Measurements from ENCODE around the gene USP1. TPM values are rescaled to one million over a fixed set of nuclear protein-coding genes. Genes with fewer than 3 reads are reported as not detected.

USP1 gene
- total RNA-seq, 2 donors from 2014 or later: 8.2 to 12.5 TPM

DNA sequence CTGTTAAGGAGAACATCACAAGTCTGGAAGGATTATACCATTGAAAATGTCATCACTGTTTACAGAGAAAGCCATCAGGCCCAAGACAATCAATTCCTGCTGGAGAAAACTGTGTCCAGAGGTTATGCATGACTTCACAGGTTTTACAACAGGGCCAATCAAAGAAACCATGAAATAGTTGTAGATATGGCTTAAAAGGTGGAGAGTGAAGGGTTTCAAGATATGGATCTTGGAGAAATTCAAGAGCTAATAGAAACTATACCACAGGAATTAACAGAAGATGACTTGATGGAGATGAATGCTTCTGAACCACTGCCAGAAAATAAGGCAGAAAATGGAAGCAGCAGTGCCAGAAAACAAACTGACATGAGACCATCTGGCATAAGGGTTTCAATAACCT, 30.2 kb downstream of the USP1 start:
- Histone ChIP-seq H3K27me3 (no peaks in the 10 kb centered on the region), H3K27ac (no peak overlapping the region), H3K9me3 (no peaks in the 10 kb centered on the region), H3K36me3 (replicated peaks in 1 of 2; ENCODE audit: insufficient read depth in 1 of 2, low read depth in 2 of 2) (peaks cover 0 to 2% of the 10 kb centered on the region in 2 donors), H3K4me3 (no peak overlapping the region), H3K4me1 (no peaks in the 10 kb centered on the region)
- TF ChIP-seq POLR2A (IDR thresholded peaks at IDR 0.05): no peak
- TF ChIP-seq, protein P1, sequence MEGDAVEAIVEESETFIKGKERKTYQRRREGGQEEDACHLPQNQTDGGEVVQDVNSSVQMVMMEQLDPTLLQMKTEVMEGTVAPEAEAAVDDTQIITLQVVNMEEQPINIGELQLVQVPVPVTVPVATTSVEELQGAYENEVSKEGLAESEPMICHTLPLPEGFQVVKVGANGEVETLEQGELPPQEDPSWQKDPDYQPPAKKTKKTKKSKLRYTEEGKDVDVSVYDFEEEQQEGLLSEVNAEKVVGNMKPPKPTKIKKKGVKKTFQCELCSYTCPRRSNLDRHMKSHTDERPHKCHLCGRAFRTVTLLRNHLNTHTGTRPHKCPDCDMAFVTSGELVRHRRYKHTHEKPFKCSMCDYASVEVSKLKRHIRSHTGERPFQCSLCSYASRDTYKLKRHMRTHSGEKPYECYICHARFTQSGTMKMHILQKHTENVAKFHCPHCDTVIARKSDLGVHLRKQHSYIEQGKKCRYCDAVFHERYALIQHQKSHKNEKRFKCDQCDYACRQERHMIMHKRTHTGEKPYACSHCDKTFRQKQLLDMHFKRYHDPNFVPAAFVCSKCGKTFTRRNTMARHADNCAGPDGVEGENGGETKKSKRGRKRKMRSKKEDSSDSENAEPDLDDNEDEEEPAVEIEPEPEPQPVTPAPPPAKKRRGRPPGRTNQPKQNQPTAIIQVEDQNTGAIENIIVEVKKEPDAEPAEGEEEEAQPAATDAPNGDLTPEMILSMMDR (IDR thresholded peaks at IDR 0.05): no peak
- ATAC-seq: no peak
- intact Hi-C loops (cut with DNase I): no loop called here
- no peak for DNase-seq

DNA sequence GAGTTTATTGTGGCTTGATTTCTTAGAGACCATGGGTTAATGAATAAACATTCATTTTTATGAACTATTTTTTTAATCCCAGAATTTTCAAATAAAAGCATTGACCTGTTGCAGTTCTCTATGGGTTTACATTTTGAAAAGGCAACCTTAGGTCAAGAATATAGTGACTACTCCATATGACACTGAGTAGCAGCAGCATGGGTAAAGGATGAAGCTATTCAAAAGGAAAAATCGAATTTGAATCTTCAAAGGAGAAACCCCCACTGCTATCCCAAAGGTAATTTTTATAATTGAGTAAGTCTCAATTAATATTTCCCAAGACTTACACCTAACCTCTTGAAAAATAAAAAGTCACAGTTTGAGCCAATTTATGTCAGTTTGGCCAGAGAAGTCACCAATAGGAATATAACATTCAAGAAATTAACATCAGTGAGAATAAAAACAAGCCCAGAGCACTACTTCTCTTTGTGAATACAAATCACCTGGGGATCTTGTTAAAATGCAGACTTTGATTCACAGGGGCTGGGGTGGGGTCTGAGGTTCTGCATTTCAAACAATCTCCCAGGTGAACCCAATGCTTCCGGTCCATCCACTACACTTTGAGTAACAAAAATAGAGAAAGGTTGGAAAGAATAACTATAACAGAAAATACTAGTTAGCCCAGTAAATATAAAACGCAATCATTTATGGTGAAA, 39.8 kb downstream of the USP1 start:
- intact Hi-C loops (cut with DNase I): no loop called here
- H3K4me1 ChIP-seq: no peaks in the 10 kb centered on the region
- no peak for ATAC-seq
- WGBS, 2 donors: 77 to 88% methylated on average over 3 of the region's 3 CpGs
- DNase-seq: no peak
- no peak overlapping the region for H3K27ac ChIP-seq
- H3K27me3 ChIP-seq: no peaks in the 10 kb centered on the region
- H3K36me3 ChIP-seq (replicated peaks in 1 of 2; ENCODE audit: insufficient read depth in 1 of 2, low read depth in 2 of 2): peaks cover 0 to 13% of the 10 kb centered on the region in 2 donors
- no peaks in the 10 kb centered on the region for H3K9me3 ChIP-seq
- H3K4me3 ChIP-seq: no peak overlapping the region
- no peak for TF ChIP-seq POLR2A (IDR thresholded peaks at IDR 0.05)
- TF ChIP-seq, protein P1 (IDR thresholded peaks at IDR 0.05): no peak

DNA sequence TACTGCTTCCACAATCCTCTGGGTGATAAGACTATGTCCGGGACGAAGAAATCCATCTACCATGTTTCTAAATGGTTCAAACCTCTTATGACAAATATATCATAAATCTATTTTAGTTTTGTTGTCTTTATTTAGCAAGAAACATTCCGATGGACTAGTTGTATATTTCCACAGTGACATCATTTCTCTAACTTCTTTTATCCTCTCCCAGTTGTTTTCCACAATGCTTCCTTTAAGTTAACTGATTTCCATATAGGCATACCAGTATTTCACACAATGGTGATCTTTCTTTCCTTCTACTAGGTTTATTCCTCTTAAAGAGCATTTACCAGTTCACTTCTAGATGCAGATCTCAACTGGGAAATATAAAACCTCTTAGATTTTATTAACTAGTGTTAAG, 44.8 kb downstream of the USP1 start:
- ATAC-seq (no peak), DNase-seq (no peak)
- no peak overlapping the region for H3K27ac ChIP-seq
- intact Hi-C loops (cut with DNase I): no loop called here
- no peaks in the 10 kb centered on the region for H3K4me1 ChIP-seq
- H3K9me3 ChIP-seq: no peaks in the 10 kb centered on the region
- 89 to 94% methylated on average over 3 of the region's 3 CpGs for WGBS, 2 donors
- TF ChIP-seq, protein P1 (IDR thresholded peaks at IDR 0.05): no peak
- no peak for TF ChIP-seq POLR2A (IDR thresholded peaks at IDR 0.05)
- H3K4me3 ChIP-seq: no peak overlapping the region
- H3K27me3 ChIP-seq: no peaks in the 10 kb centered on the region
- H3K36me3 ChIP-seq (replicated peaks in 1 of 2; ENCODE audit: insufficient read depth in 1 of 2, low read depth in 2 of 2): peaks cover 0 to 3% of the 10 kb centered on the region in 2 donors

DNA sequence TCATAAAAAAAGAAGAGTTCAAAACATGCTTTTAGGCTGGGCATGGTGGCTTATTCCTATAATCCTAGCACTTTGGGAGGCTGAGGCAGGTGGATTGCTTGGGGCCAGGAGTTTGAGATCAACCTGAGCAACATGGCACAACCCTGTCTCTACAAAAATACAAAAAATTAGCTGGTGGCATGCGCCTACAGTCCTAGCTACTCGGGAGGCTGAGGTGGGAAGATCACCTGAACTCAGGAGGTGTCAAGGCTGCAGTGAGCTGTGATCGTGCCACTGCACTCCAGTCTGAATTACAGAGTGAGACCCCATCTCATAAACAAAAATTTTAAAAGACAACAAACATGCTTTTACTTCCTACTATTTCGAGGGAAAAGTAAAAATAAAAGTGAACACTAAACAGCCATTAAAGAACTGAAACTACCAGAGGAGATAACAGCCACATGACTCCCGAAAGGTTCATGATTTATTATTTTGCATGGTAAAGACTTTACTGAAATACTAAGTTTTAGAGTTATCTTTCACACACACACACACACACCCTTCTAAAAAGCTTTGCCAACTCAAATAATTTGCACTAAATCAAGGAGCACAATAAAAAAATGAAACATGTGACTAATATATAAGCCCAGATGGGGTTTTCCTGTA, 48.1 kb downstream of the USP1 start:
- H3K36me3 ChIP-seq (replicated peaks in 1 of 2; ENCODE audit: insufficient read depth in 1 of 2, low read depth in 2 of 2): peaks cover 0 to 3% of the 10 kb centered on the region in 2 donors
- TF ChIP-seq, protein P1 (IDR thresholded peaks at IDR 0.05): no peak
- no peak for TF ChIP-seq POLR2A (IDR thresholded peaks at IDR 0.05)
- H3K27ac ChIP-seq: no peak overlapping the region
- no peaks in the 10 kb centered on the region for H3K4me1 ChIP-seq
- 72 to 75% methylated on average over 5 of the region's 5 CpGs for WGBS, 2 donors
- H3K27me3 ChIP-seq: no peaks in the 10 kb centered on the region
- intact Hi-C loops (cut with DNase I): no loop called here
- no peak overlapping the region for H3K4me3 ChIP-seq
- no peaks in the 10 kb centered on the region for H3K9me3 ChIP-seq
- DNase-seq: no peak
- ATAC-seq: no peak

DNA sequence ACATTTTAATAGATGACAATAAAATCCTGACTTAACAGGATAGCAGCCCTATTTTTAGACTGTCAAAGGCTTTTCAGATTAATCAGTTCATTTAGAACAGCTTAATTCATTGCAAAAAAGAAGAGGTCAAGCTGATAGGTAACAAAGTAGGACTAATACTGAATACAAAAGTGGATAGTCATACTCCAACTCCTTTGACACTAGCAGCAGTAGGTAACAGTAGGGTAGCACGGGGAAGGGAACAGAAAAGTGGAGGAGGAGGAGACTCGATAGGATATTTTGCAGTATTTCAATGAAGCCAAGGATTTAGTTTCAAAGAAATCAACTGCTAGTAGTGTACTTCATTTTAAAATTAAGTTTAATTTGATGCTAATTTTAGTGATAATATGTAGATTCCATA, 51.1 kb downstream of the USP1 start:
- TF ChIP-seq, protein P1 (IDR thresholded peaks at IDR 0.05): no peak
- no peak for TF ChIP-seq POLR2A (IDR thresholded peaks at IDR 0.05)
- Histone ChIP-seq H3K4me1 (no peaks in the 10 kb centered on the region), H3K9me3 (no peaks in the 10 kb centered on the region), H3K27ac (no peak overlapping the region), H3K36me3 (replicated peaks in 1 of 2; ENCODE audit: insufficient read depth in 1 of 2, low read depth in 2 of 2) (peaks cover 0 to 3% of the 10 kb centered on the region in 2 donors), H3K4me3 (no peak overlapping the region), H3K27me3 (no peaks in the 10 kb centered on the region)
- DNase-seq (no peak), ATAC-seq (no peak)
- intact Hi-C loops (cut with DNase I): no loop called here
- 80 to 92% methylated on average over 2 of the region's 2 CpGs for WGBS, 2 donors
